Fibroblast of villous mesenchyme (primary cell): ENCODE measurements around the gene FKBP3. TPM values are rescaled to one million over a fixed set of nuclear protein-coding genes. Genes with fewer than 3 reads are reported as not detected.
A peak's percentile ranks its signal among the peaks of the same experiment; 100 is the strongest.

Source experiments
- DNase-seq: peaks from one replicate; pipeline ENCODE4 v3.0.0-alpha.2; 2010; ENCODE audit warnings: low read depth
- H3K4me3 ChIP-seq: 2 replicates; pipeline ENCODE4 v1.5.1; 2011; ENCODE audit warnings: low read depth, mild to moderate bottlenecking, low read length
- total RNA-seq: library from RNA; depleted of rRNA; stranded (reverse); fragments of >200 nt; gene quantifications from 2 replicates; pipeline ENCODE4 v1.2.3, GENCODE V29; 2012
- TF ChIP-seq, protein P1 (sequence below): IDR thresholded peaks from 2 replicates; pipeline ENCODE4 v1.5.1; 2012; ENCODE audit warnings: low read depth, mild to moderate bottlenecking, low read length; ENCODE audit not compliant: insufficient read depth

FKBP3 gene
- total RNA-seq, 1 donor = 30.7 TPM

DNA sequence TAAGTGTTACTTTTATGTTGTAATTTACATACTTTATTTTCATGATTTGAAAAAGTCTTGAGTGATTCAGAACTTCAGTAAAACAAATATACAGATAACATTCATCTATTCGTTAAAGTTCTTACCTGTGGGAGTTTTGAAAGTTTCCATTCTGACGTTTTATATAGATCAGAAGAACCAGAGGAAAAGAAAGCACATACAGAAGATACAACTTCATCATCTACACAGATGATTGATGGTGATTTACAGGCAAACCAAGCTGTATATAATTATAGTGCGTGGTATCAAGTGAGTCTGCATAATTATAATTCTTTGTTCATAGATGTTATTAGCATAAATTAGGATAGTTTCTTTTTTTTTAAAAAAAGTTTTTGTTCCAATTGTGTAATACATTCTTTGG lies 20.0 kb downstream of the FKBP3 start:
- TF ChIP-seq, protein P1, sequence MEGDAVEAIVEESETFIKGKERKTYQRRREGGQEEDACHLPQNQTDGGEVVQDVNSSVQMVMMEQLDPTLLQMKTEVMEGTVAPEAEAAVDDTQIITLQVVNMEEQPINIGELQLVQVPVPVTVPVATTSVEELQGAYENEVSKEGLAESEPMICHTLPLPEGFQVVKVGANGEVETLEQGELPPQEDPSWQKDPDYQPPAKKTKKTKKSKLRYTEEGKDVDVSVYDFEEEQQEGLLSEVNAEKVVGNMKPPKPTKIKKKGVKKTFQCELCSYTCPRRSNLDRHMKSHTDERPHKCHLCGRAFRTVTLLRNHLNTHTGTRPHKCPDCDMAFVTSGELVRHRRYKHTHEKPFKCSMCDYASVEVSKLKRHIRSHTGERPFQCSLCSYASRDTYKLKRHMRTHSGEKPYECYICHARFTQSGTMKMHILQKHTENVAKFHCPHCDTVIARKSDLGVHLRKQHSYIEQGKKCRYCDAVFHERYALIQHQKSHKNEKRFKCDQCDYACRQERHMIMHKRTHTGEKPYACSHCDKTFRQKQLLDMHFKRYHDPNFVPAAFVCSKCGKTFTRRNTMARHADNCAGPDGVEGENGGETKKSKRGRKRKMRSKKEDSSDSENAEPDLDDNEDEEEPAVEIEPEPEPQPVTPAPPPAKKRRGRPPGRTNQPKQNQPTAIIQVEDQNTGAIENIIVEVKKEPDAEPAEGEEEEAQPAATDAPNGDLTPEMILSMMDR = no peak
- H3K4me3 ChIP-seq = no peak overlapping the region
- DNase-seq = no peak

DNA sequence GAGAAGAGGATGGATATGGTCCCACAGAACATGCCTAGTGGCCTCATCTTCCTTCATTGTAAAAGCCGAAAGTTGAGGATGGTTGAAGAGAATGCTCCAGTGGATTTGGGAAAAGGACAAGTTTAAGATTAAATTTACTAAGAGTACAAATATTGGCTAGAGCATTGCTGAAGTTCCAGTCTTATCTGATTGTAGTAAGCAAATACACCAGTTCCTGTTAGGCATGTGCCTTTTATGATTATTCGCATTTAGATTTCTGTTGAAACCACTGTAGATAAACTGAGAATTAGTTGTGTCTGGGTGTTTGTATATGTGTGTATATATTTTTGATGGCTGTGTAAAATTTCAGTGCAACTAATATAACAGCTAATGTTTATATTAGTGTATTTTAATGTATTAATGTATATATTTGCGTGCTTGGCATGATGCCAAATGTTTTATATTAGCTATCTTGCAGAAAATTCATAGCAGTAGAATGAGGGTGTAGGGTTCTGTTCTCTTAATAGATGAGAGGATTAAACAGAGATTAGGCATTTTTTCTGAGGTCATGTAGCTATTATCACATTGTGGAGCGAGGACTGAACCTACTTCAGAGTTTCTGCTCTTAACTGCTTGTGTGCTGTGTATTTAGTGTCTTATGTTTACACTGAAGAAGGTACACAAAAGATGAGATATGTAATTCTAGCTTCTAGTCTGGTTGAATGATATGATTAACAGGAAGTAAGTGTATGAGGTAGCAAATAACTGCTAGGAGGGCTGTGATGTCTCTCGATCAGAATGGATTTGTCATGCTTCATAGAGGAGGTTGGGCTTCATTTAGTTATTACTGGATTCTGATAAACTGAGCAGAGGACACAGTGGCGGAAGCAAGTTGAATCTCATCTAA lies 21.1 kb downstream of the FKBP3 start:
- TF ChIP-seq, protein P1 = no peak
- peak; percentile 40 for DNase-seq
- H3K4me3 ChIP-seq = no peak overlapping the region

DNA sequence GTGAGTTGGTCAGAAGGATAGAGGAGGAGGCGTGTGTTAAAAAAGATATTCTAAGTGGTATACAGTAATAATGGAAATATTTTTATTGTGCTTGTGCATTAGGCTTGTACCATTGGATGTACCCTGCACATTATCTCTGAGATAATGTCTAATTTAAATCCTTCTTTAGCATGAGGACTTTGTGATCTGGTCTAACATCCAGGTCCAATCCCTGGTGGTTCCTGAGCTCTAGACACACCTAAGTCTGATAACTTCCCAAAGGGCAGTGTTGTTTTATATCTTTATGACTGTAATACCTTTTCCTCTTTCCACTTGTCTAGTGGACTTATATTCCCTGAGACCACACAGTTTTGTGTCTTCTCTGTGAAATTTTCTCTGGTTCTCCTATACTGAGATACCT lies 29.7 kb downstream of the FKBP3 start:
- H3K4me3 ChIP-seq = no peak overlapping the region
- DNase-seq = no peak
- TF ChIP-seq, protein P1 = no peak

- no peak overlapping the region for H3K4me3 ChIP-seq
- TF ChIP-seq, protein P1 = no peak
- DNase-seq = no peak
Measured at GRCh38 chr14:45103806-45104205, 30.5 kb downstream of the FKBP3 start.

DNA sequence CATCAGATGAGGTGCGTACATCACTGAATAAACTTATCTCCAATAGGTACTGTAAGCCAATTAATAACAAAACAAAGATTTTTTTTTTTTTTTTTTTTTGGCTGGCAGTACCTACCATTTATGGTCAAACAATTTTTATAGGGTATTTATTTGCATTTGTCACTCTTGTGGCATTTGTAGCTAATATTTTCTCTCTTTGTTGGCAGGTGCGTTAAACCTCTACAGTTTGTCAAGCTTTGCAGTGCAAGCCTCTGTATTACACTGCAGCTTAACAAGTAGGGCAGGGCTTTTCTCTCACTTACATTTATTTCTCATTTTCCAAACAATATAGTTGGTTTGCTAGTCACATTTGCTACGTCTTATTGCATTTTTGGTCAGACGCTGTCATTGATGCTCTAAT lies 38.1 kb downstream of the FKBP3 start:
- DNase-seq = no peak
- H3K4me3 ChIP-seq = no peak overlapping the region
- TF ChIP-seq, protein P1 = no peak

DNA sequence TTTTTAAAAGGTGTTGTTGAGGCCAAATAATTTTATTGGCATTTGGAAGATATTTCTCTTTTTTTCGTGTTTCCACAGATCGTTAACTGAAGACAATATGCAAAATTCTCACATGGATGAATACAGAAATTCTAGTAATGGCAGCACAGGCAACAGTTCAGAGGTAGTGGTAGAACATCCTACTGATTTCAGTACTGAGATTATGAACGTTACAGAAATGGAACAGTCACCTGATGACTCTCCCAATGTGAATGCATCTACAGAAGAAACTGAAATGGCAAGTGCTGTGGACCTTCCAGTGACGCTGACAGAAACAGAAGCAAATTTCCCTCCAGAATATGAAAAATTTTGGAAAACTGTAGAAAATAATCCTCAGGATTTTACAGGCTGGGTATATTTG lies 39.1 kb downstream of the FKBP3 start:
- no peak for DNase-seq
- TF ChIP-seq, protein P1 = no peak
- no peak overlapping the region for H3K4me3 ChIP-seq
